Measurements from ENCODE around the gene DIAPH2.

Gene DIAPH2

GRCh38 chrX:97065066-97065465 is 380.4 kb downstream of the DIAPH2 start:
- no peak for FAIRE-seq

- FAIRE-seq = no peak
Measured at GRCh38 chrX:97065973-97066372, 381.3 kb downstream of the DIAPH2 start.

GRCh38 chrX:97066381-97066780 is 381.7 kb downstream of the DIAPH2 start:
- FAIRE-seq = no peak

DNA sequence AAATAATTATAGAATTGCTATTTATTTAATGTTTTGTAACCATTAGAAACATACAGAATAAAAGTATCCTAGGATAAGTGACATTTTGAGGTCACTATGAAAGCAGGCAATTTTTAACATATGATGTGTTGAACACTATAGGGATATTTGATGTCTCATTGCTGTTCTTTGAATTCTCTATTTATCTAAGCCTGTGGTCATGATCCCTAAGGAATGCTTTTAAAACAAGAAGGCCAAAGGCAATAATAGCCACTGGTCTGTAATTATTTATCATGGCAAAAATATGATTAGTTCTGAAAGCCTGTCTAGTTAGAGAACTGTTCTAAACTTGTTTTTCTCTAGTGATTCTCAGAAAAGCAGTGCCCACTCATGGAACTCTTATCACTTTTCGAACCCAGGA is 385.7 kb downstream of the DIAPH2 start:
- FAIRE-seq = no peak

DNA sequence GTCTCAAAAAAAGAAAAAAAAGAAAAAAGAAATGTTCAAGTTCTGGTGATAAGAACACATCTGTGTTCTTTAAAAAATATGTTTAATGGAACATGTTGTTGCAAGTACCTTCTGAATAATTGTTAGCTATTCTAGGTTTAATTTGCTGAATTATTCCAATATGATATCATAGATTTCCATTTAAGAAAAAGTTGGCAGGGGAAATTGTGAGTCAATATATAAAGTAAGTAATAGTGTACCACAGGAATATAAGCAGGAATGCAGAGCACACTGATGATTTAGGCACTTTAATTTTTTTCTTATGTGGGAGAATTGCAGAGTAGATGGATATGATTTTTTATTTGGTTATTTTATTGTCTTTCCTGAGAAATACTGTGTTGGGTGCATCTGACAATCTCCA is 389.8 kb downstream of the DIAPH2 start:
- FAIRE-seq = no peak

DNA sequence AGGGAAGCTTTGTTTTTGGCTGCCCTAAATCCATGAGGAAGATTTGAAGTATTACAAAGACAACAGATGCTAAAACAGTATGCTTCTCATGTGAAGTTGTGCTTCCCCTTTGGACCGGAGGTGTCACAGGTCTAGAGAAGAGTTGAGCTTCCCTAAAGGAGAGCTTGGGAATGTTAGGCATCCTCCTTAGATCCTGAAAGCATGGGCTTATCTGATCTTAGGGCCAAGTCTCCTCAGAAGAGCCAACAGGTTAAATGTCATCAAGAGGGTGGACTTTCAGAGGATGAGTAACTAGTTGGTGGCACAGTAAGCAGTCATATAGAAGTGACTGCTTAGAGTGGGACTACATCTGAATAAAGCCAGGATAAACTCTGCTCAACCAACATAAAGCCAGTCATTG is 404.5 kb downstream of the DIAPH2 start:
- no peak for FAIRE-seq

GRCh38 chrX:97096385-97096784 is 411.7 kb downstream of the DIAPH2 start:
- FAIRE-seq = no peak

DNA sequence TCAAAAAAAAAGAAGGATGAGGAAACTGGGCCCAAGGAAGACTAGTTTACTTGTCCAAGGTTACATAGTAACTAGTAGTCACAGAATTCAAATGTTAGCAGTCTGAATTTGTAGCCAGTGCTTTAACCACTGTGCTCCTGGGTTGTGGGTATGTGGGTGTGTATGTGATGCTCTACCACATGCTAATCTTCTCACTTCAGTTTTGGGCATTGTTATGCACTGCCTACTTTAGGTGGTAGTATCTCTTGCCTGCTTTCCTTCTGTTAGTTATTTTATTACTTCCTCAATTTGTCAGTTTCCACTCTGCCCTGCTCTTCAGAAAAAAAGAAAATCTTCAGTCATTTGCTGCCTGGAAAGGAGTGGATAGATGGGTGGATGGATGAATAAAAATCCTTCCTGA is 418.3 kb downstream of the DIAPH2 start:
- FAIRE-seq = no peak

- no peak for FAIRE-seq
Measured at GRCh38 chrX:97109730-97110129, 425.1 kb downstream of the DIAPH2 start.

GRCh38 chrX:97117572-97117971 is 432.9 kb downstream of the DIAPH2 start:
- no peak for FAIRE-seq

DNA sequence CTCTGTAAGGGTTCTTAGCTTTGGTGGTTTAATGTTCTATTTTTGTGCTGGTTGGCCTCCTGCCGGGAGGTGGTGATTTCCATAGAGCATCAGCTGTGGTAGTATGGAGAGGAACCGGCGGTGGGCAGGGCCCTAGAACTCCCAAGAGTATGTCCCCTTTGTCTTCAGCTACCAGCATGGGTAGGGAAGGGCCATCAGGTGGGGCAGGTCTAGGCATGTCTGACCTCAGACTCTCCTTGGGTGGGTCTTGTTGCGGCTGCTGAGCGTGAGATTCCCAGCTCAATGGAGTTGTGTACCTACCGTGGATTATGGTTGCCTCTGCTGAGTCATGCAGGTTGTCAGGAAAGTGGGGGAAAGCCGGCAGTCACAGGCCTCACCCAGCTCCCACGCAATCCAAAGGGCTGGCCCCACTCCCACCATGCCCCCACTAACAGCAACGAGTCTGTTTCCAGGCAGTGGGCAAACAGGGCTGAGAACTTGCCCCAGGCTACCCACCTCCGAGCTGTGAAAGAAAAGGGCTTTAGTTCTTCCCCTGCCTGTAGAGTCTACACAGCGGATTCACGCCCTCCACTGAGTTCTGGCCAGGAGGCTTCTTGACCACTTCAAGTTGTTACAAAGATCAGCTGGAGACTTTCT is 434.9 kb downstream of the DIAPH2 start:
- FAIRE-seq = no peak

- FAIRE-seq = no peak
Measured at GRCh38 chrX:97123001-97123400, 438.4 kb downstream of the DIAPH2 start.

GRCh38 chrX:97126020-97126419 is 441.4 kb downstream of the DIAPH2 start:
- FAIRE-seq = no peak

- FAIRE-seq = no peak
Measured at GRCh38 chrX:97132664-97133415, 448.2 kb downstream of the DIAPH2 start.

GRCh38 chrX:97145934-97146333 is 461.3 kb downstream of the DIAPH2 start:
- no peak for FAIRE-seq

GRCh38 chrX:97155816-97156215 is 471.2 kb downstream of the DIAPH2 start:
- no peak for FAIRE-seq

GRCh38 chrX:97158269-97158668 is 473.6 kb downstream of the DIAPH2 start:
- no peak for FAIRE-seq

DNA sequence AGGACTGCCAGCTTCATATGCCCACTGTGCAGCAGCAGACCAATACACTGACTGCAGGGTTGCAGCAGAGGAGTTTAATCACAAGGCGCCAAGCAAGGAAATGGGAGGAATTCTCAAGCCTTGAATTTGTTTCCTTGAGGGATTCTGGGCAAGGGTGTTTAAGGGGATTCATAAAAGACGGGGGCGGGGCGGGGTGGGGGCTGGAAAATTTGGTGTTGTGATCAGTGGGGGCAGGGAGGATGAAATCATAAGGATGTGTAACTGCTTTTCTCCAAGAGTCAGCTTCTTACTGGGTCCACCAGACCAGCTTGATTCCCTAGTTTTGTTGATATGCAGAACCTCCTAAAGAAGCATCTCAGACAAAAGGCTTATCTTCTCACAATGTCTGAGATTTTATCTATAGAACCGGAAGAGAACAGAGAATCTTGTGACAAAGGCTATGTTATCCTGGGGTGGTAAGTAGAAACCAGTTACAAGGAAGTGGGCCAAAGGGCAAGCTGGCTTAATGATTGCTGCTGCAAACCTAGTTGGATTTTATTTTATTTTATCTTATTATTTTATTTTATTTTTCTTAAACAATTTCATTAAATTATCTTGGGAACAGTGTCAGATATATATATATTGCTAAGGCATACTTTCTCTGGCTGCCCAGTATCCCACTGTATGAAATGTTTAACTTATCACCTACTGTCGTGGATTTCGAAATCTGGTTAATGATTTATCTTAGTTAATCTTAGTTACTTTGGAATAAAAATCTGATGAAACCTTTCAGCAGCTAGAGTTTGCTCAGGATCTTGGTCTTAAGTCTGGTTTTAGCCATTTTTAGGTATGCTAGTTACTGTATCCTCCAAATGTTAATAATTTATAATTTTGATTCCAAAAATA is 475.5 kb downstream of the DIAPH2 start:
- FAIRE-seq = no peak

DNA sequence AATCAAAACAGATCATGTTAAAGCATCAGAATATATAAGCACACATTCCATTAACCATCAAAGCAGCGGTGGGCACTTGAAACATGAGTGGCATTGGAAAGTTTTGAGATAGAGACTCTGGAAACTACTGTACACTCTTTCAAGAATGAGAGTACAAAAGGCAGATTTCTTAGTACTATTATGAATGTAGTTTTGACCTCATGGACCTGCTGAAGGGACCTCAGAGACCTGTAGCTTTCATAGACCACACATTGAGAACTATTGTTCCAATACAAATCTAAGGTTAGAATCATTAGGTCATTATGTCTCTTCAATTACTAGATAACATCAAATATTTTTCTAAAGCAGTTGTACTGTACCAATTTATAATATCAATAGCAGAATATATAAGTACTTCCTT is 482.7 kb downstream of the DIAPH2 start:
- no peak for FAIRE-seq

DNA sequence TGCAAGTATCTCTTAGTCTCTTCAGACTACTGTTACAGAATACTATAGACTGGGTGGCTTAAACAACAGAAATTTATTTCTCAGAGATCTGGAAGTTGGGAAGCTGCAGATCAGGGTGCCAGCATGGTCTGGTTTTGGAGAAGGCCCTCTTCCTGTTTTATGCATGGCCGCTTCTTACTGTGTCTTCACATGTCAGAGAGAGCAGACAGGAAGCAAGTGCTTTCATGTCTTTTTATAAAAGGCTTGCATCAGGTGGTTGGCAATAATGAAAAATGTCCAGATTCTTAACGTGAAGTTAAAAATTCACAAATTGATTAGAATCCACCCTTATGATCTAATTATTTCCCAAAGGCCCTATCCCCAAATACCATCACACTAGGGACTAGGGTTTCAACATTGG is 484.0 kb downstream of the DIAPH2 start:
- FAIRE-seq = no peak

DNA sequence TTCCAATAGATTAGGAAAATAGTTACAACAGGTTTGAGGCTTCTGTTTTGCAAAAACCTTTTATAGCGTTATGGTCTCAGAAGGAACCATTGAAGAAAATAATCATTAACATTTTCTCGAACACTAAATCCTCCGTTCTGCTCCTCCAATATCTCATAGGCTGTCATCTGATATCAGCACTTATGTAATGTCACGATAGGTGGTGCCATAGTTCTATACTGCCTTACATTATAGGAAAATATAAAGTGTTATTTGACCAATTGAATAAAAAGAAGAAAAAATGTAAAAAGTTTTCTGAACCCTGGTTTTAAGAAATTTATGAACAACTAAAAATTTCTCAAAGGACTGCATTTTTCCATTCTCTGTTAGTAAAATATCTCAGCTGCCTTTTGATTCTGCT is 490.5 kb downstream of the DIAPH2 start:
- no peak for FAIRE-seq

DNA sequence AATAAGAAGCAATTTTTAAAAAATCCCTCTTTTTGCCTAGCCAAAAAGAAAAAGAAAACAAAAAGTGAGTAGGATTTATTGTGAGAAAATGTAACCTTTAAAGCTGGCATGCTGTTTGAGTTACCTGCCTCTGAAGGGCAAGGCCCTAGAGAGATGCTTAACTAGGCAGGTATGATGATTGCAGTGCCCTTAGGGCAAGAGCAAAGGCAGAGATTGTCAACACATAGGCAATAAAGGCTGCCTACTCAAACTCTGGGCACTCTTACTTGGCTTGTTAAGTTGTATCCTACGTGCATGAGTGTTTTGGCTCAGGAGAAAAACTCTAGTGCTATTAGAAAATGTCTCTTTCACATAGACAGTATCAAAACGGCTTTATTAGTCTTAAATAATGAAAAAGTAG is 505.0 kb downstream of the DIAPH2 start:
- no peak for FAIRE-seq

DNA sequence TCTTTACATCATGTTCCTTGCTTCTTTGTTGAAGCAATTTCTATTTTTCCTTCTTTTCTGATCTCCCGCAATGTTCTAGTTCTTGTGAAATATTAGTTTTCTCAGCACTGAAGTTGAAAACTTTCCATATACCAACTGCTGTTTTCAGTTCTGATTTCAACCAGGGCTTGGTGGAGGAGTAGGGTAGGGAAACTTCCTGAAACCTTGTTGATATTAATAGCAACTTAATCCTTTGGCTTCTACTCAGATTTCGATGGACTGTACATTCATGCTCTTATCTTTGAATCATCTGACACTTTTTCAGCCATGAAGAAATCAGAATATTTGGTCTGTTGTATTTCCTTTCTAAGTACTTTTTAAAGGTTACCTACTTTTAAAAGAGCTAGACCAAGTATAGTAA is 514.9 kb downstream of the DIAPH2 start:
- FAIRE-seq = no peak

DNA sequence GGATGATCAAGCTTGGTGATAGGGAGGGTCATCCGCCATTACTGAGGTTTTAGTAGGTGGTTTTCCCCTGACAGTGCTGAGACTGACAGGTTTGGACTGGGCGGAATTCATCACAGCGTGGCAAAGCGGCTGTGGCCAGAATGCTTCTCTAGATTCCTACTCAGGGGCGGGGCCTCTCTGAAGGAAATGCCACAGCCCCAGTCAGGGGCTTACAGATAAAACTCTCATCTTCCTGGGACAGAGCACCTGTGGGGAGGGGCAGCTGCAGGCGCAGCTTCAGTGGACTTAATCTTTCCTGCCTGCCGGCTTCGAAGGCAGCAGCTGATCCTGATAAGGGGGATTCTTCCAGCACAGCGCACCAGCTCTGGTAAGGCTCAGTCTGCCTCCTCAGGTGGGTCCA is 515.8 kb downstream of the DIAPH2 start:
- no peak for FAIRE-seq

Measured in endometrium (tissue), 2 donors.